Breast epithelium (tissue), 4 donors: ENCODE measurements around the gene HSPG2. TPM values are rescaled to one million over a fixed set of nuclear protein-coding genes. Genes with fewer than 3 reads are reported as not detected.

ENCODE experiments used
- DNase-seq, 2 donors: peaks; one replicate each; pipeline ENCODE4 v3.0.0-alpha.2; 2019; ENCODE audit warnings: low spot score in 2 of 2
- H3K27ac ChIP-seq, 2 donors: fragments of 200-600 bp; sonication (generic) in 1 of 2; one replicate each; pipeline ENCODE4 v1.5.1; 2016 to 2019; ENCODE audit warnings: mild to moderate bottlenecking in 1 of 2
- H3K27me3 ChIP-seq, 2 donors: fragments of 200-600 bp; sonication (generic) in 1 of 2; one replicate each; pipeline versions ENCODE4 v1.5.1 to v1.6.0; 2017 to 2019; ENCODE audit warnings: control low read depth in 1 of 2, mild to moderate bottlenecking in 1 of 2
- H3K36me3 ChIP-seq: fragments of 200-600 bp; one replicate; pipeline ENCODE4 v1.5.1; 2019
- H3K4me1 ChIP-seq, 2 donors: fragments of 200-600 bp; sonication (generic); one replicate each; pipeline ENCODE4 v1.5.1; 2016 to 2019; ENCODE audit warnings: control low read depth in 1 of 2
- H3K4me3 ChIP-seq, 3 donors: fragments of 200-600 bp; sonication (generic); 1 replicate in 2 of 3; 2 replicates in 1 of 3; pipeline ENCODE4 v1.5.1; 2016 to 2019; ENCODE audit warnings: mild to moderate bottlenecking in 3 of 3, moderate library complexity in 2 of 3
- H3K9me3 ChIP-seq, 2 donors: fragments of 200-600 bp; sonication (generic) in 1 of 2; one replicate each; pipeline ENCODE4 v1.5.1; 2016 to 2019; ENCODE audit warnings: control low read depth in 1 of 2
- CTCF ChIP-seq, 3 donors: fragments of 450-650 bp; IDR thresholded peaks; one replicate each; pipeline ENCODE4 v1.5.1; 2016 to 2017; ENCODE audit warnings: antibody characterized with exemption in 3 of 3, mild to moderate bottlenecking in 3 of 3, moderate library complexity in 3 of 3
- POLR2A ChIP-seq: fragments of 450-650 bp; IDR thresholded peaks from one replicate; pipeline ENCODE4 v1.6.1; 2016; ENCODE audit warnings: antibody characterized with exemption, mild to moderate bottlenecking, moderate library complexity
- POLR2AphosphoS5 ChIP-seq, 3 donors: sonication (generic); formaldehyde crosslinking; IDR thresholded peaks; one replicate each; pipeline ENCODE4 v1.6.1; 2017; ENCODE audit warnings: antibody characterized with exemption in 3 of 3
- intact Hi-C: fragments of 100-400 bp; cut with DNase I; formaldehyde crosslinking; loops from one replicate; pipeline ENCODE4 v1.15.1; 2023; ENCODE audit warnings: low total_unique reads
- total RNA-seq, 3 donors: library from RNA; depleted of rRNA; stranded (reverse); fragments of >200 nt; gene quantifications; one replicate each; pipeline ENCODE4 v1.1.0, GENCODE V29; 2016

The HSPG2 gene
- total RNA-seq, 3 donors from 2014 or later: 48.3 to 219 (median 95.0) TPM

- H3K36me3 ChIP-seq: no peaks in the 10 kb centered on the region
- intact Hi-C loops: no loop called here
- no peaks in the 10 kb centered on the region for H3K4me1 ChIP-seq
- no peak overlapping the region for H3K4me3 ChIP-seq
- TF ChIP-seq POLR2AphosphoS5 (IDR thresholded peaks at IDR 0.05): no peak
- no peak for TF ChIP-seq CTCF (IDR thresholded peaks at IDR 0.05)
- no peak for TF ChIP-seq POLR2A
- DNase-seq: no peak
- no peak overlapping the region for H3K27ac ChIP-seq
- H3K27me3 ChIP-seq: no peaks in the 10 kb centered on the region
- H3K9me3 ChIP-seq: no peaks in the 10 kb centered on the region
Observed at GRCh38 chr1:21840981-21841380, 96.1 kb downstream of the HSPG2 start.

GRCh38 chr1:21839337-21840037 lies 97.6 kb downstream of the HSPG2 start:
- intact Hi-C loops: no loop called here
- TF ChIP-seq POLR2AphosphoS5 (IDR thresholded peaks at IDR 0.05): no peak
- TF ChIP-seq POLR2A: no peak
- no peak for TF ChIP-seq CTCF (IDR thresholded peaks at IDR 0.05)
- no peaks in the 10 kb centered on the region for H3K27me3 ChIP-seq
- H3K4me1 ChIP-seq: no peaks in the 10 kb centered on the region
- no peak overlapping the region for H3K4me3 ChIP-seq
- H3K9me3 ChIP-seq: peaks cover 5 to 7% of the 10 kb centered on the region in 2 donors
- H3K27ac ChIP-seq: no peak overlapping the region
- no peak for DNase-seq
- H3K36me3 ChIP-seq: peaks cover 10% of the 10 kb centered on the region

GRCh38 chr1:21838359-21839157 lies 98.6 kb downstream of the HSPG2 start:
- intact Hi-C loops: no loop called here
- TF ChIP-seq CTCF (IDR thresholded peaks at IDR 0.05) (no peak), POLR2AphosphoS5 (IDR thresholded peaks at IDR 0.05) (no peak), POLR2A (no peak)
- Histone ChIP-seq H3K4me3 (no peak overlapping the region), H3K4me1 (no peaks in the 10 kb centered on the region), H3K27ac (no peak overlapping the region), H3K36me3 (peaks cover 17% of the 10 kb centered on the region), H3K27me3 (no peaks in the 10 kb centered on the region), H3K9me3 (peaks cover 8 to 14% of the 10 kb centered on the region in 2 donors)
- DNase-seq: no peak

- intact Hi-C loops: no loop called here
- Histone ChIP-seq H3K36me3 (peaks cover 20% of the 10 kb centered on the region), H3K27ac (no peak overlapping the region), H3K27me3 (no peaks in the 10 kb centered on the region), H3K4me3 (no peak overlapping the region), H3K9me3 (peaks cover 8 to 14% of the 10 kb centered on the region in 2 donors), H3K4me1 (no peaks in the 10 kb centered on the region)
- no peak for DNase-seq
- TF ChIP-seq CTCF (IDR thresholded peaks at IDR 0.05) (no peak), POLR2A (no peak), POLR2AphosphoS5 (IDR thresholded peaks at IDR 0.05) (no peak)
Observed at GRCh38 chr1:21837476-21837875, 99.6 kb downstream of the HSPG2 start.

- Histone ChIP-seq H3K36me3 (peaks cover 20% of the 10 kb centered on the region), H3K27ac (no peak overlapping the region), H3K9me3 (peaks cover 8 to 14% of the 10 kb centered on the region in 2 donors), H3K4me3 (no peak overlapping the region), H3K27me3 (no peaks in the 10 kb centered on the region), H3K4me1 (no peaks in the 10 kb centered on the region)
- TF ChIP-seq POLR2AphosphoS5 (IDR thresholded peaks at IDR 0.05) (no peak), CTCF (IDR thresholded peaks at IDR 0.05) (no peak), POLR2A (no peak)
- DNase-seq: no peak
- intact Hi-C loops: no loop called here
Observed at GRCh38 chr1:21836729-21837128, 100.4 kb downstream of the HSPG2 start.
